NCI-H2029 treated with DMSO at 0.1 percent for 48 hours (cell line): ENCODE data around the gene STXBP5L.
"Not testable (repeated sequence)": the region's sequence is repeated elsewhere in the genome, so short reads cannot be mapped to it uniquely, and the experiment has no call there.

Source experiments
- DNase-seq: peaks from one replicate; lab custom pipeline; 2025; lab: John Stamatoyannopoulos, UW

The STXBP5L gene

DNA sequence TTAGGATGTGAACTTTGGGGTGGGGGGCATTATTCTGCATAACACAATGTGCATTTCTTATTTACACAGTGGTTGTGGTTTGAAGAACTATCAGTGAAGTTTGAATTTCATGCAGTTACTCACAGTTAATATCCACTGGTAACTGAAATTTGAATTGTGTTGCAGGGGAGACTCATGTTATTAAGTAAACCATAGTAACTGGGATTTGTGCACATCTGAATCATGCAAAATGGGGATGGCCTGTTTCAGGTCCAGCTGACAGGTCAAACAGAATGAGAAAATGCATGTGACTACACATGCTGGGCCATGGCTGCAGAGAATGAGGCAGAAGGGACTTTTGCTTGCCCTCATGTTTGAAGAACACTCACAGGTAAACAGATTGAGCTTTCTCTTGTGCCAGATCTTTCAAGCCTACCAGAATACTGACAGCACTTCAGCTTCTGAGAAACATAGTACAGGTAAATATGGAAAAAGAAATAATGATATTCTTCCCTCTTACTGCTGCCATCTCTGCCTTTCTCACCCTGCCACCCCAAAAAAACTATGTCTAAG lies 522.7 kb downstream of the STXBP5L start:
- no peak for DNase-seq

DNA sequence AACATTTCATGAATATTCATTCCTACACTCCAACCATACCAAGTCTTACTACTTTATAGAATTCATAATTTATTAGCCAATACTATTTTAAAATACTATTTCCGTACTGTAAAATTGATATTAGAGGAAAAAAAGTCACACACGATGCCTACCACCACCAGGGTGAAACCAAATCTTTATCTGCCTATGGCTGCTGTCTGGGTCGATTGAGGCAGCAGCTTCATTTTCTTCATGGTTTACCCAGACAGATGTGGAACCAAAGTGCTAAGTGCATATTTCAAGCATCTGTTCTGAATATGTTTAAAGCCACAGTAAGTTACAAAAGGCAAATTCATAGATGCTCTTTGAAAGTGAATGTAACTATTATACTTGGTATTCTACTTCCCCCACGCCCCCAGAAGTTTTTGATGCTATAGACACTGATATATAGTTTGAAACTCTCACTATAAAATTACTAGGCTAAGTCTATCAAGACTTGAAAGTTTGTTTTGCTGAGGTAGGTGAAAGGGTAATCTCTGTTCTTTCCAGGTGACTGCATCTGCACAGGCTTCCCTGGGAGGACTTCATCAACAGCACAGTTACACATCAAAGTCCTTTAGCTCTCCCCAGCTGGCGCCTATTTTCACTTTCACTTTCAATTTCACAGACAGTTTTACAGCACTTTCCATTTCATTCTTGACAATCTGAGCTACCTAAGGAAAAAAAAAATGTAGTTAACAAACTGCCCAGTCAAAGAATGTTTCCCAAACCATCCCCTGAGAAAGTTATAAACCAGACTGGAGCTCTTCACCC lies 523.9 kb downstream of the STXBP5L start:
- DNase-seq, result peak; percentile 69

DNA sequence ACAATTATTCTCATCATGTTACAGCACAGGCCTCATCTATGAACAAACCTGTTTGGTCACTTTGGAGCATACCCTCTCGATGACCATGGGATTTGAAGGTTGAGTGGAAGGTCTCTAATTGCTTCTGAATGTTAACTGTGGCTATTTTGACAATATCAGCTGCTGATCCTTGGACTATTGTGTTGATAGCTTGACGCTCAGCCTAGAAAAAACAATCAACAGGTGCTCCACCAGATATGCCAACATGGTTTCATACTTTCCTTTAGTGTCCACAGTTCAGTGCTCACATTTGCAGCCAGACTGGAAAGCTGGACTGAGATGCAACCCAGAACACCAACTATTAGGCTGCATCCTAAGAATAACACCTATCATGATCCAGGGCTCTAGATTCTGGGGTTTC lies 528.1 kb downstream of the STXBP5L start:
- DNase-seq, result peak; percentile 45

DNA sequence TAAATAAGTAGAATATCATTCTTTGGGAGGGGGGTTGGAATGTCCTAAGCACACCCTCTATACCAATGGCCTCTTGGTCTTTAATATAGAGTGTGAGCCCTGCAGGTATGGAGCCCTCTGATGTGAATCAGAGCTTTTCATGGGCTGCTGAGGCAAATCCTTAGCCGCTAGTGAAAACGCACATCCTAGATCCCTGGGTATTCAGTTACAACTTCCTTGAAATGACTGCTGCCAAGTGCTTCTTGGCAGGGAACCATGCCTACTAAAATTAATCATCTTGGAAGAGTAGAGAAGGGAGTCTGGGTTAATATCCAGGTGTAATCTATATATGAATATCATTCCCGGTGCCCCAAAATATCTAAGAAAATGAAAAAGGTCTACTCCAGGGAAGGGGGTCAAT lies 528.6 kb downstream of the STXBP5L start:
- peak; percentile 70 for DNase-seq

DNA sequence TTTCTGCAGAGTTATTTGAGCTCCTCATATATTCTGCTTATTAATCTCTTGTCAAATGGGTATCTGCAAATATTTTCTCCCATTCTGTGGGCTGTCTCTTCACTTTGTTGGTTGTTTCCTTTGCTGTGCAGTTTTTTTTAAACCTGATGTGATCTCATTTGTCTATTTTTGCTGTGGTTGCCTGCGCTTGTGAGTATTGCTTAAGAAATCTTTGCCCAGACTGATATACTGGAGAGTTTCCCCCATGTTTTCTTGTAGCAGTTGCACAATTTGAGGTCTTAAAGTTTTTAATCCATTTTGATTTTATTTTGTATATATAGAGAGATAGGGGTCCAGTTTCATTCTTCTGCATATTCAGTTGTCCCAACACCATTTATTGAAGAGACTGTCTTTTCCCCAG lies 535.5 kb downstream of the STXBP5L start:
- no peak for DNase-seq

DNA sequence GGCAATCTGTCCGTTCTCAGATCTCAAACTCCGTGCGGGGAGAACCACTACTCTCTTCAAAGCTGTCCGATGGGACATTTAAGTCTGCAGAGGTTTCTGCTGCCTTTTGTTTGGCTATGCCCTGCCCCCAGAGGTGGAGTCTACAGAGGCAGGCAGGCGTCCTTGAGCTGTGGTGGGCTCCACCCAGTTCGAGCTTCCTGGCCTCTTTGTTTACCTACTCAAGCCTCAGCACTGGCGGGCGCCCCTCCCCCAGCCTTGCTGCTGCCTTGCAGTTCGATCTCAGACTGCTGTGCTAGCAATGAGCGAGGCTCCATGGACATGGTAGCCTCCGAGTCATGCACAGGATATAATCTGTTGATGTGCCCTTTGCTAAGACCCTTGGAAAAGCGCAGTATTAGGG lies 543.7 kb downstream of the STXBP5L start:
- DNase-seq, result not testable (repeated sequence)

DNA sequence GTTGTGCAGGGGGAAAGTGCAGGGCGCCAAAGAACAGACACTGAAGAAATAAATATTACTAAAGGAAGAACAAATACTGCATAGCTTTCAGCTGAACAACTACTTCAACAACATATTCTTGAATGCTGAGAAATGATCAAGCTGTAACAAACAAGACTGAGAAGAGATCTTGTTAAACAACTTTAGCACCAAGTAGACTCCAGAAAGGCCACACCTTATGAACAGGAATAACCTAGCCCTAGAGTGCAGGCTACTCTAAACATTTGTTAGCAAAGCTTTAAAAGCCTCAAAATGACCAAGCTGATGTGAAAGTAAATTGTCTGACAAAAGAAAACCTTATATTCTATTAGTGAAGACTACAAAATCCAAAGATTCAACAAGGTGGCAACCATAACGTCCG lies 554.6 kb downstream of the STXBP5L start:
- DNase-seq, result no peak

DNA sequence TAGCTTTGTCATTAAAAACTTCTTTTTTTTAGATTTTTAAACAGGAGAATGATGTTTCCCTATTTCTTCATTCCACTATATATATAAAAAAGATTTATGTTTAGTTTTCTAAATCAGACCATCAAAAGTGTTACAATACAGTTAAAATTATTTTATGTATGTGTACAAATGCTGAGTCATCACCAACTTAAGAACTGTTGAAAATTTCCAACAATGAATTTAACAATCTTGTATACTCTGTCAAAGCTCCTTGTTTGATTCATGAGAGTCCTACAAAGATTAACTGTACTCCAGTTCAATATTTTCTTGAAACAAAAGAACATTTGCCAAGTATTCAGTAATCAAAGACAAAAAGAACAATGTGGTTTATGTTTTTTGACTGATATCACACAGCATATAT lies 555.7 kb downstream of the STXBP5L start:
- DNase-seq, result no peak

DNA sequence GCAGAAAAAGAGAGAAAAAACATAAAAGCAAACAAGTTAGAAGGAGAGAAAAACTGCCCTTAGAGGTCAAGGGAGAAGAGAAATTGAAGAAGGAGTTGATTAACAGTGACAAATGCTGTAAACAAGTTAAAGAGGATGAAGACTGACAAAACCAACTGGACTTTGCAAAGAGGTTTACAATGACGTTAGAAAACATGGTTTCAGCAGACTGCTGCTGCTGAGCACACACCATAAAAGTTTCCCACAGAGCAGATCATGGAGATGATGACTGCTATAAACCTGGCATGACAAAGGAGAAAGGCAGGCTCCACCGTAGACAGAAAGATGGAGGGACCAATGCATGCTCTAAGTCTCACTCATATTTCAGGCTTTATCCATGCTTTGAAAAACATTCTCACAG lies 559.1 kb downstream of the STXBP5L start:
- no peak for DNase-seq

DNA sequence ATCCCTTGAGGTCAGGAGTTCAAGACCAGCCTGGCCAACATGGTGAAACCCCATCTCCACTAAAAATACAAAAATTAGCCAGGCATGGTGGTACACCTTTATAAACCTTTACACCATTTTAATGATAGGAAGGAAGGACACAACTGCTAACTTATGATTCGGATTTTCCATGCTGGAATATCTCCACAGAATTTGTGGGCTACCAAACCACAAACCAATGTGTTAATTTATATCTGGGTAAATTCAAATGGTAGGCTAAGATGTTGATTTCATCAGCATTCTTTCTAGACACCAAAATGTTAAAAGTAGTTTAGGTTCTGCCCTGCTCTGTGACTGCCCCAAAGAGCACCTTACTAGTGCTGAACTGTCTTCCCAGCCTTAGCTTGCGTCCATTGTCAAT lies 565.0 kb downstream of the STXBP5L start:
- no peak for DNase-seq
